Stimulated activated CD4-positive, alpha-beta T cell treated with anti-CD3 and anti-CD28 coated beads, Interleukin-4, amount 100 ng/mL, for 48 hours (primary cell): ENCODE results near the gene MRM3.
"Not testable (repeated sequence)": the region's sequence is repeated elsewhere in the genome, so short reads cannot be mapped to it uniquely, and the experiment has no call there.

ENCODE experiments used
- DNase-seq, 2 donors: peaks; one replicate each; pipeline ENCODE4 v3.0.0-alpha.2; 2020; ENCODE audit warnings: low read depth in 2 of 2

Gene MRM3

GRCh38 chr17:781805-782731 lies at the start of gene MRM3, which contains the start of gene GLOD4:
Gene MRM3 (plus strand): TSS chr17:782353. CDS start chr17:782379, 26 bp downstream.
Gene GLOD4 (minus strand): TSS chr17:782280. CDS start chr17:782255, 25 bp downstream.
- peak; percentile 91 to 95 for DNase-seq

- peak in 1 of 2 donors; percentile 45 for DNase-seq
These were observed 49.0 kb upstream of the MRM3 start for GRCh38 chr17:732902-733720.

GRCh38 chr17:733743-734142 lies 48.4 kb upstream of the MRM3 start:
- no peak for DNase-seq

GRCh38 chr17:737561-738113 lies 44.5 kb upstream of the MRM3 start:
- no peak for DNase-seq

GRCh38 chr17:740240-741017 lies 41.7 kb upstream of the MRM3 start:
- peak in 1 of 2 donors; percentile 10 for DNase-seq

GRCh38 chr17:742147-742793 lies 39.9 kb upstream of the MRM3 start:
- no peak for DNase-seq

- DNase-seq, result no peak
These were observed 39.0 kb upstream of the MRM3 start for GRCh38 chr17:743139-743538.

GRCh38 chr17:744937-745336 lies 37.2 kb upstream of the MRM3 start:
- DNase-seq, result no peak

GRCh38 chr17:745406-745805 lies 36.7 kb upstream of the MRM3 start:
- no peak for DNase-seq

GRCh38 chr17:746181-746580 lies 36.0 kb upstream of the MRM3 start:
- DNase-seq, result no peak

- DNase-seq, result no peak
These were observed 35.1 kb upstream of the MRM3 start for GRCh38 chr17:746783-747629.

GRCh38 chr17:748604-749003 lies 33.5 kb upstream of the MRM3 start:
- DNase-seq, result not testable (repeated sequence)

GRCh38 chr17:749359-749758 lies 32.8 kb upstream of the MRM3 start:
- not testable (repeated sequence) for DNase-seq

- no peak for DNase-seq
These were observed 31.6 kb upstream of the MRM3 start for GRCh38 chr17:750431-751037.

GRCh38 chr17:751269-752001 lies 30.7 kb upstream of the MRM3 start:
- peak; percentile 35 to 36 for DNase-seq

GRCh38 chr17:752002-752619 lies 30.0 kb upstream of the MRM3 start, which contains the start of gene GEMIN4:
Gene GEMIN4 (minus strand): TSS chr17:752264. CDS start chr17:752142, 122 bp downstream.
- peak; percentile 94 to 99 for DNase-seq

- DNase-seq, result peak; percentile 17 to 45
These were observed 29.4 kb upstream of the MRM3 start for GRCh38 chr17:752620-753219.

GRCh38 chr17:753418-753817 lies 28.7 kb upstream of the MRM3 start:
- DNase-seq, result no peak
